Effector memory CD8-positive, alpha-beta T cell (primary cell): Measurements from ENCODE around the gene SUPT3H.
"Not testable (repeated sequence)": the region's sequence is repeated elsewhere in the genome, so short reads cannot be mapped to it uniquely, and the experiment has no call there.

ENCODE experiments used
- ATAC-seq: fragments of 150-1000 bp; cut with Tn5 transposase; replicated peaks from 2 replicates; pipeline ENCODE4 v1.10.0; 2021; ENCODE audit warnings: mild to moderate bottlenecking, moderate library complexity
- DNase-seq, 3 experiments: peaks; one replicate each; pipeline ENCODE4 v3.0.0; 2021
- H3K27ac Mint-ChIP-seq, 2 donors: one replicate each; pipeline ENCODE4 v1.8.0; 2022; ENCODE audit warnings: mild to moderate bottlenecking in 2 of 2, mixed read lengths in 2 of 2, moderate library complexity in 2 of 2
- H3K27me3 Mint-ChIP-seq, 2 donors: one replicate each; pipeline ENCODE4 v1.8.0; 2022; ENCODE audit warnings: mixed read lengths in 2 of 2
- H3K36me3 Mint-ChIP-seq: one replicate; pipeline ENCODE4 v1.8.0; 2022; ENCODE audit warnings: mild to moderate bottlenecking, moderate library complexity, mixed read lengths; ENCODE audit not compliant: insufficient read depth
- H3K4me1 Mint-ChIP-seq, 2 donors: one replicate each; pipeline ENCODE4 v1.8.0; 2022; ENCODE audit warnings: low read depth in 2 of 2, mixed read lengths in 2 of 2
- H3K4me3 Mint-ChIP-seq, 2 donors: one replicate each; pipeline ENCODE4 v1.8.0; 2022; ENCODE audit warnings: mild to moderate bottlenecking in 2 of 2, mixed read lengths in 2 of 2, moderate library complexity in 2 of 2
- H3K9me3 Mint-ChIP-seq, 2 donors: one replicate each; pipeline ENCODE4 v1.8.0; 2022; ENCODE audit warnings: mixed read lengths in 2 of 2

The SUPT3H gene

DNA sequence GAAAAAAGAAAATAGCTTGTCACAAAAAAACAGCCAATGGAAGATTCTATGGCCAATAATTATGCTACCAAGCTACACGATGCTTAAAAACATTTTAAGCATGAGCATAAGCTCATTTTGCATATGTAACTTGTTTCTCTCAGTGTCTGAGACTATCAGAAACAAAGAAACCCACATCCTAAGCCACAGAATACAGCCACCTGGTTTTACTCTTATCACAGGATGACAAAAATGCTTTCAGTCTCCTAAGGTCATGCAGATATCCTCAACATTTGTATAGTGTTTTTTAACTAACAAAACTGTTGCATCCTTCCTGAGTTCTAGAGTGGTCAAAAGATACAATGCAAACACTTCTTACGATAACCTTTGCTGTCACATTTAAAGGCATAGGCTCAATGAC, 221.7 kb downstream of the SUPT3H start:
- no peak overlapping the region for H3K4me3 Mint-ChIP-seq
- H3K27me3 Mint-ChIP-seq: no peaks in the 10 kb centered on the region
- peaks cover 0 to 6% of the 10 kb centered on the region in 2 donors for H3K4me1 Mint-ChIP-seq
- ATAC-seq (peak; percentile 99), DNase-seq (peak in 2 of 3 experiments; percentile 1 to 7)
- no peaks in the 10 kb centered on the region for H3K9me3 Mint-ChIP-seq
- H3K36me3 Mint-ChIP-seq: no peaks in the 10 kb centered on the region
- H3K27ac Mint-ChIP-seq: peak overlapping the region in 1 of 2 donors; percentile 10

DNA sequence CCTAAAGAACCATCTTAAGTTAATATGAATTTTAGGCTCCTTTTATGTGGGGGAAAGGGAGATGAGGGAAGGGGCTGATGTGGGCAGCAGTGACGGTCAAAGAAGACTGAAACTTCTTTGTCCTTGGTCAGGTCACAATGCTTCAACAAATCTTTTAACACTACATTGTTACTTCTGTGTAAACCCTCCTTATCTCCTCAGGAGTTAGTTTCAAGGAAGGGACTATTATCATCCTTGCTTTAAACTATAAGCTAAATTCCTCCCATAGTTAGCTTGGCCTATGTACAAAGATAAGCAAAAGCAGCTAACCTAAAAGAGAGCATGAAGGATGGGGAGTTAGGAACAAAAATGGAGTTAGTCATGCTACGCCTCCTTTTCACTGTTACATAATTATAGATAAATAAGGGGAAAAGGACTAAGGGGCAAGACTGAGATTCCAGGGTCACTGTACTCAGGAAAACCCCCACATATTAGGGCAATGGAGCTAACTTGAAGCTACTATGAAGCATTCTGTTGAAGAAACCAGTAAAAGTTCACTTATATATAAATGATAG, 222.3 kb downstream of the SUPT3H start:
- peaks cover 0 to 6% of the 10 kb centered on the region in 2 donors for H3K4me1 Mint-ChIP-seq
- DNase-seq: no peak
- ATAC-seq: no peak
- no peaks in the 10 kb centered on the region for H3K9me3 Mint-ChIP-seq
- peak overlapping the region in 1 of 2 donors; percentile 10 for H3K27ac Mint-ChIP-seq
- H3K4me3 Mint-ChIP-seq: no peak overlapping the region
- no peaks in the 10 kb centered on the region for H3K27me3 Mint-ChIP-seq
- no peaks in the 10 kb centered on the region for H3K36me3 Mint-ChIP-seq

DNA sequence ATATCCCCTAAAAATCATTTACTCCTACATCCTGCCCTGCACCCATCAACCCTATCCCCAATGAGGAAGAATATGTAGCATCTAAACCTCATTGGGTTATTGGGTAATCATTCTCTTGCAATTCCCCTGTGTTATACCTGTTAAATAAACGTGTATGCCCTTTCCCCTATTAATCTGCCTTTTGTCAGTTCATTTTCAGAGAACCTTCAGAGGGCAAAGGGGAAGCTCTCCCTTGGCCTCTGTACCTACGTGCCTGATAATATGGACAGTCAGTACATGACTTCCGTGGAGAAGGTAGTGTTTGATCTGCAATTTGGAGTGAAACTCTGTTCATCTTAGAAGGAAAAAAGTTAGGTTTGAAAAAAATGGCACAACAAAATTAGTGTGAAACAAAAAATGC, 223.1 kb downstream of the SUPT3H start:
- Mint-ChIP-seq H3K4me1 (peaks cover 0 to 6% of the 10 kb centered on the region in 2 donors), H3K9me3 (no peaks in the 10 kb centered on the region)

DNA sequence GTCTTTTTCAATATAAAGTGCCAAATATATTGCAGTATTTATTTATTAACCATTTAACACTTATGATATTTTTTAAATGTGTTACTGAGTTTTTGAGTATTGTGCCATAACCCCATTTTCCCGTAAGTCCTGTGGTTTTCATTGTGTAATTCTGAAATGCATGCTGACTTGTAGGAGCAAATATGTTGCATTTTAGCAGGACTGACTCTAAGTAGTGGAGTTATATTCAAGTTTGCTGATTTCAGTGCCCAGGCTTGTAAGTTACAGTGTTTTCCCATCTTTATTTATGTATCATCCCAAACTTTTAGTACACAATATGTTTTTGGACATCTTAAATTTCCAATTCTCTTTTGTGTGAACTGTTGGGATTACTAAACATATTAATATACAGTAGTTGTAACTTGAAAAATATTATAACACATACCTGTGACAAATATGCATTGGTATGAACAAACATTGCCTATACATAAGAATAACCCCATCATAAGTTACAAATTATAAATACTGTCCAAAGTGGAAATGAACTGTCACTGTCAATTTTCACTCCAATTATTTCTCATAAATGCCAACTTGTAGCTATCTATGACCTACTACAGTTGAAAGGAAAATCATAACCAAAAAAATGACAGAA, 228.9 kb downstream of the SUPT3H start:
- Mint-ChIP-seq H3K4me3 (no peak overlapping the region), H3K4me1 (no peaks in the 10 kb centered on the region), H3K36me3 (no peaks in the 10 kb centered on the region), H3K27ac (no peak overlapping the region), H3K9me3 (peaks cover under 1 to 3% of the 10 kb centered on the region in 2 donors), H3K27me3 (no peaks in the 10 kb centered on the region)
- ATAC-seq (no peak), DNase-seq (no peak)

More for the DNA sequence above, 223.1 kb downstream of the SUPT3H start:
- Mint-ChIP-seq H3K4me3 (no peak overlapping the region), H3K27ac (no peak overlapping the region), H3K27me3 (no peaks in the 10 kb centered on the region), H3K36me3 (no peaks in the 10 kb centered on the region)
- no peak for DNase-seq
- no peak for ATAC-seq

- H3K27ac Mint-ChIP-seq: no peak overlapping the region
- no peak for ATAC-seq
- no peak for DNase-seq
- H3K9me3 Mint-ChIP-seq: peaks cover 3 to 6% of the 10 kb centered on the region in 2 donors
- no peaks in the 10 kb centered on the region for H3K27me3 Mint-ChIP-seq
- peaks cover 0 to 4% of the 10 kb centered on the region in 2 donors for H3K4me1 Mint-ChIP-seq
- H3K4me3 Mint-ChIP-seq: no peak overlapping the region
- peaks cover 2% of the 10 kb centered on the region for H3K36me3 Mint-ChIP-seq
Observed at GRCh38 chr6:45148278-45148677, 229.5 kb downstream of the SUPT3H start.

DNA sequence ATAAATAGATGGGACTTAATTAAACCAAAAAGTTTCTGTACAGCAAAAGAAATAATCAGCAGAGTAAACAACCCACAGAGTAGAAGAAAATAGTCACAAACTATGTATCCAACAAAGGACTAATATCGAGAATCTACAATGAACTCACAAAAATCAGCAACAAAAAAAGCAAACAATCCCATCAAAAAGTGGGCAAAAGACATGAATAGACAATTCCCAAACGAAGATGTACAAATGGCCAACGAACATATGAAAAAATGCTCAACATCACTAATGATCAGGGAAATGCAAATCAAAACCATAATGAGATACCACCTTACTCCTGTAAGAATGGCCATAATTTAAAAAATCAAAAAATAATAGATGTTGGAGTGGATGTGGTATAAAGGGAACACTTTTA, 232.1 kb downstream of the SUPT3H start:
- DNase-seq, ATAC-seq, H3K36me3 Mint-ChIP-seq, H3K4me1 Mint-ChIP-seq, H3K4me3 Mint-ChIP-seq, H3K27me3 Mint-ChIP-seq, H3K27ac Mint-ChIP-seq: not testable (repeated sequence)
- H3K9me3 Mint-ChIP-seq: peaks cover 4 to 14% of the 10 kb centered on the region in 2 donors

GRCh38 chr6:45138765-45139164, 239.0 kb downstream of the SUPT3H start:
- H3K27me3 Mint-ChIP-seq: no peaks in the 10 kb centered on the region
- peaks cover 9% of the 10 kb centered on the region for H3K36me3 Mint-ChIP-seq
- no peak overlapping the region for H3K27ac Mint-ChIP-seq
- H3K4me3 Mint-ChIP-seq: no peak overlapping the region
- peaks cover 10 to 39% of the 10 kb centered on the region in 2 donors for H3K9me3 Mint-ChIP-seq
- H3K4me1 Mint-ChIP-seq: peaks cover 0 to 4% of the 10 kb centered on the region in 2 donors
- no peak for DNase-seq
- ATAC-seq: no peak

DNA sequence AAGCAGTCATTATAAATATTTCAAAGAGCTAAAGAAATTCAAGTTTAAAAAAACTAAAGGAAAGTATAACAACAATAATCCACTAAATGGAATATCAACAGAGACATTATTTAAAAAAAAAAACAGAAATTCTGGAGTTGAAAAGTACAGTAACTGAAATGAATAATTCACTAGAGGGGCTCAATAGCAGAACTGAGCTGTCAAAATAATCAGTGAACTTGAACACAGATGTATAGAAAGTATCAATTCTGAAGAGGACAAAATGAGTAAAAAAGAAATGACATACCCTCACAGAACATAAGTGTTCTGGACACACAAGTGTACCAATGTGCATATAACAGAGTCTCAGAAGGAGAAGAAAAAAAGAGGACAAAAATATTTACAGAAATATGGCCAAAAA, 241.2 kb downstream of the SUPT3H start:
- Mint-ChIP-seq H3K36me3 (peaks cover 2% of the 10 kb centered on the region), H3K27me3 (no peaks in the 10 kb centered on the region), H3K4me3 (no peak overlapping the region), H3K4me1 (peaks cover 0 to 2% of the 10 kb centered on the region in 2 donors), H3K9me3 (peaks cover 10 to 31% of the 10 kb centered on the region in 2 donors), H3K27ac (no peak overlapping the region)
- ATAC-seq (no peak), DNase-seq (no peak)

- no peak overlapping the region for H3K27ac Mint-ChIP-seq
- H3K27me3 Mint-ChIP-seq: no peaks in the 10 kb centered on the region
- peaks cover 2% of the 10 kb centered on the region for H3K36me3 Mint-ChIP-seq
- H3K9me3 Mint-ChIP-seq: peaks cover 4 to 26% of the 10 kb centered on the region in 2 donors
- H3K4me1 Mint-ChIP-seq: peaks cover 0 to 2% of the 10 kb centered on the region in 2 donors
- H3K4me3 Mint-ChIP-seq: no peak overlapping the region
- no peak for DNase-seq
- ATAC-seq: no peak
Observed at GRCh38 chr6:45132658-45133294, 245.0 kb downstream of the SUPT3H start.

DNA sequence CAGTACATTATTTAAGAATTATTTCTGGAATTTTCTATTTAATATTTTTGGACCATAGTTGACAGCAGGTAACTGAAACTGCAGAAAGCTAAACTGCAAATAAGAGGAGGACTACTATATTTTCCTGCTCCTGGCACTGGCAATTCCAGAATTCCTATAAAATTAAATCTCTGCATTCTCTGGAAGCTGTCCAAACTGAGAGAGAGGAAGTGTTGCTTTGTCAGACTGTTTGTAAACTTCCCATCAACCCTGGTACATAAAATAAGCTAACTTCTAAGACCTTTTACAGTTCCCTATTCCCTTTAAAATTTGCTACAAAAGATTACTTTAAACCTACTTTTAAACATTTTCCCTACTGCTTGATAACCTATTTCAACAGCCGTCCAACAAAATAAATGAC, 245.7 kb downstream of the SUPT3H start:
- ATAC-seq (no peak), DNase-seq (no peak)
- Mint-ChIP-seq H3K27ac (no peak overlapping the region), H3K4me1 (peaks cover 0 to 2% of the 10 kb centered on the region in 2 donors), H3K36me3 (no peaks in the 10 kb centered on the region), H3K4me3 (no peak overlapping the region), H3K9me3 (peaks cover 4 to 22% of the 10 kb centered on the region in 2 donors), H3K27me3 (no peaks in the 10 kb centered on the region)

DNA sequence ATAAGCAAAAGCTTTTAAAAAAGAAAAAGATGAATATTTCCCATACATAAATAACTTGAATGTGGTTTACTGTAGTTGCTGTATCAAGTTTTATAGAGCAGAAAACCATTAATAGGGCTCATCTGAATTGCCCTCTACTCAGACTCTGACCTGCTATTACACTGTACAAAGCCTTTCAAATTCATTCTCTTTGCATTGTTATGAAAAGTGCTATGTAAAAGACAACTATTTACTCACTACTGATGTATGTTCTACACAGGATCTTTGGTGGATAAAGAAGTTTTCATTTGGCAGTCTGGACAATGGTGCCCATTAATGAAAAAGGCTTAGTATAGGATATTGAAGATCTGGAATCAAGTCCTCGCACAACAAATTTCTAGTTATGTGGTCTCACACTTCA, 248.7 kb downstream of the SUPT3H start:
- Mint-ChIP-seq H3K4me1 (peaks cover 0 to 2% of the 10 kb centered on the region in 2 donors), H3K4me3 (no peak overlapping the region), H3K27ac (no peak overlapping the region), H3K27me3 (no peaks in the 10 kb centered on the region), H3K36me3 (no peaks in the 10 kb centered on the region), H3K9me3 (peaks cover 0 to under 1% of the 10 kb centered on the region in 2 donors)
- DNase-seq (no peak), ATAC-seq (no peak)

- Mint-ChIP-seq H3K36me3 (no peaks in the 10 kb centered on the region), H3K4me1 (no peaks in the 10 kb centered on the region), H3K27me3 (no peaks in the 10 kb centered on the region), H3K27ac (no peak overlapping the region), H3K4me3 (no peak overlapping the region), H3K9me3 (no peaks in the 10 kb centered on the region)
- no peak for DNase-seq
- no peak for ATAC-seq
Observed at GRCh38 chr6:45127185-45127584, 250.5 kb downstream of the SUPT3H start.

DNA sequence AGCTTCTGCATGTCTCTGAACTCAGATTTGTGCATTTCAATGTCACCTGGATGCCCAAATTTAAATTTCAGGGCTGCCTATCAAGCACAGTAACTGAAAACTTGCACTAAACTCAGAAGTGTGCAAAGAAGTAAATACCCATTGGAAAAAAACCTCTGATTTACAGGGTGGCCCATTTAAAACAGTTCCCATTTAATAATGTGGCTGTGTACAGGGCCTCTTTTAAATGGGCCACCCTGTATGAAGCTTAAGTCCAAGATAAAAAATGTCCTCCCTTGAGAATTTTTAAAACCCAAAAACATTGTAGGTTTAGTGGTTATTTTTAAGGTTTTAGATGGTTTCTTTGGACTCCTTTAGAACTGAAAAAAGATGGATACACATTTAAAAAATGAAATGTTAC, 251.7 kb downstream of the SUPT3H start:
- Mint-ChIP-seq H3K36me3 (no peaks in the 10 kb centered on the region), H3K4me3 (no peak overlapping the region), H3K4me1 (no peaks in the 10 kb centered on the region), H3K27ac (peak overlapping the region in 1 of 2 donors; percentile 2), H3K27me3 (no peaks in the 10 kb centered on the region), H3K9me3 (no peaks in the 10 kb centered on the region)
- no peak for DNase-seq
- no peak for ATAC-seq

- Mint-ChIP-seq H3K4me3 (no peak overlapping the region), H3K36me3 (no peaks in the 10 kb centered on the region), H3K27ac (no peak overlapping the region), H3K9me3 (no peaks in the 10 kb centered on the region), H3K27me3 (no peaks in the 10 kb centered on the region), H3K4me1 (no peaks in the 10 kb centered on the region)
- no peak for DNase-seq
- ATAC-seq: no peak
Observed at GRCh38 chr6:45123023-45123422, 254.7 kb downstream of the SUPT3H start.
